HG03571 (cell line): ENCODE measurements around the gene POLE4.

Experiments
- ATAC-seq: cut with Tn5 transposase; IDR thresholded peaks from one replicate; pipeline ENCODE4 v1.9.1; 2021; ENCODE audit not compliant: unreplicated experiment

POLE4 gene

GRCh38 chr2:74939919-74940812, 18.3 kb upstream of the POLE4 start:
- ATAC-seq, result no peak

- no peak for ATAC-seq
These were observed 17.2 kb upstream of the POLE4 start for GRCh38 chr2:74941284-74941683.

GRCh38 chr2:74942263-74942662, 16.2 kb upstream of the POLE4 start:
- no peak for ATAC-seq

GRCh38 chr2:74944987-74945787, 13.3 kb upstream of the POLE4 start:
- peak; percentile 98 for ATAC-seq

GRCh38 chr2:74945788-74946331, 12.6 kb upstream of the POLE4 start:
- ATAC-seq, result no peak

GRCh38 chr2:74947703-74948102, 10.7 kb upstream of the POLE4 start:
- no peak for ATAC-seq

- no peak for ATAC-seq
These were observed 9.7 kb upstream of the POLE4 start for GRCh38 chr2:74948779-74949178.

GRCh38 chr2:74951211-74951754, 7.2 kb upstream of the POLE4 start:
- ATAC-seq, result peak; percentile 76

GRCh38 chr2:74952575-74952974, 5.9 kb upstream of the POLE4 start:
- ATAC-seq, result no peak

GRCh38 chr2:74953796-74954499, 4.5 kb upstream of the POLE4 start:
- ATAC-seq, result no peak

- ATAC-seq, result no peak
These were observed 4.0 kb upstream of the POLE4 start for GRCh38 chr2:74954500-74954874.

GRCh38 chr2:74957886-74958273, 563 bp upstream of the POLE4 start:
- ATAC-seq, result no peak

- no peak for ATAC-seq
These were observed 786 bp downstream of the POLE4 start for GRCh38 chr2:74959106-74959751.

GRCh38 chr2:74966887-74967286, 8.4 kb downstream of the POLE4 start:
- ATAC-seq, result no peak

GRCh38 chr2:74975016-74975415, 16.6 kb downstream of the POLE4 start:
- ATAC-seq, result no peak

GRCh38 chr2:74979844-74980243, 21.4 kb downstream of the POLE4 start:
- ATAC-seq, result no peak

GRCh38 chr2:74982577-74982976, 24.1 kb downstream of the POLE4 start:
- ATAC-seq, result no peak

- ATAC-seq, result no peak
These were observed 25.4 kb downstream of the POLE4 start for GRCh38 chr2:74983631-74984392.

- ATAC-seq, result no peak
These were observed 26.6 kb downstream of the POLE4 start for GRCh38 chr2:74984947-74985637.
